GM23338 (cell line): Measurements from ENCODE around the gene PARP6. TPM values are rescaled to one million over a fixed set of nuclear protein-coding genes. Genes with fewer than 3 reads are reported as not detected.

Experiments used
- ATAC-seq: fragments of 200-7000 bp; cut with Tn5 transposase; 3 replicates; pipeline ENCODE4 v1.9.1; 2020
- DNase-seq: peaks from one replicate; pipeline ENCODE4 v3.0.0-alpha.2; 2015; ENCODE audit warnings: low spot score
- H2AFZ ChIP-seq: fragments of 200-600 bp; sonication (generic); 2 replicates; pipeline ENCODE4 v1.8.0; 2016; ENCODE audit warnings: antibody characterized with exemption, mild to moderate bottlenecking, moderate library complexity
- H3F3A ChIP-seq: fragments of 200-600 bp; sonication (generic); replicated peaks from 2 replicates; pipeline ENCODE4 v1.8.0; 2017; ENCODE audit warnings: antibody characterized with exemption, mixed run types, low read depth
- H3K27ac ChIP-seq: fragments of 200-600 bp; sonication (generic); 2 replicates; pipeline ENCODE4 v1.6.1; 2016; ENCODE audit warnings: low read depth
- H3K27me3 ChIP-seq: fragments of 200-600 bp; sonication (generic); 2 replicates; pipeline ENCODE4 v1.8.0; 2016; ENCODE audit warnings: mild to moderate bottlenecking, mixed run types, moderate library complexity; ENCODE audit not compliant: insufficient read depth
- H3K36me3 ChIP-seq: fragments of 200-600 bp; sonication (generic); 2 replicates; pipeline ENCODE4 v1.8.0; 2016; ENCODE audit warnings: mild to moderate bottlenecking; ENCODE audit not compliant: insufficient read depth
- H3K4me1 ChIP-seq: fragments of 200-600 bp; sonication (generic); 2 replicates; pipeline ENCODE4 v1.8.0; 2016; ENCODE audit warnings: mild to moderate bottlenecking, moderate library complexity; ENCODE audit not compliant: insufficient read depth
- H3K4me2 ChIP-seq: fragments of 200-600 bp; sonication (generic); 2 replicates; pipeline ENCODE4 v1.7.1; 2017; ENCODE audit warnings: mixed run types
- H3K4me3 ChIP-seq: fragments of 200-600 bp; sonication (generic); 2 replicates; pipeline ENCODE4 v1.6.1; 2016; ENCODE audit warnings: mixed run types
- H3K79me2 ChIP-seq: fragments of 200-600 bp; sonication (generic); replicated peaks from 2 replicates; pipeline ENCODE4 v1.8.0; 2017; ENCODE audit warnings: mild to moderate bottlenecking; ENCODE audit not compliant: insufficient read depth
- H3K9me2 ChIP-seq: fragments of 200-600 bp; sonication (generic); 2 replicates; pipeline ENCODE4 v1.8.0; 2017; ENCODE audit not compliant: insufficient read depth
- H4K20me1 ChIP-seq: fragments of 200-600 bp; sonication (generic); replicated peaks from 2 replicates; pipeline ENCODE4 v1.8.0; 2017; ENCODE audit warnings: mild to moderate bottlenecking; ENCODE audit not compliant: insufficient read depth
- H3K27ac Mint-ChIP-seq: 2 replicates; pipeline ENCODE4 v1.8.0; 2020; ENCODE audit warnings: inconsistent platforms, mild to moderate bottlenecking, moderate library complexity, mixed read lengths
- H3K27me3 Mint-ChIP-seq: 3 replicates; pipeline ENCODE4 v1.8.0; 2022; ENCODE audit warnings: low read depth, mild to moderate bottlenecking, moderate library complexity, mixed read lengths, inconsistent platforms; ENCODE audit not compliant: insufficient read depth, poor library complexity
- H3K36me3 Mint-ChIP-seq: 3 replicates; pipeline ENCODE4 v1.8.0; 2021; ENCODE audit warnings: low read depth, mild to moderate bottlenecking, inconsistent platforms, moderate library complexity, mixed read lengths
- H3K4me1 Mint-ChIP-seq: 3 replicates; pipeline ENCODE4 v1.8.0; 2020; ENCODE audit warnings: mild to moderate bottlenecking, inconsistent platforms, mixed read lengths
- H3K4me3 Mint-ChIP-seq: 3 replicates; pipeline ENCODE4 v1.8.0; 2021; ENCODE audit warnings: moderate library complexity, mild to moderate bottlenecking, inconsistent platforms, mixed read lengths
- H3K9me3 Mint-ChIP-seq: 3 replicates; pipeline ENCODE4 v1.8.0; 2020; ENCODE audit warnings: moderate library complexity, mild to moderate bottlenecking, inconsistent platforms, mixed read lengths
- CREB1 ChIP-seq: fragments of 250-450 bp; sonication (Bioruptor Pico); IDR thresholded peaks from 2 replicates; pipeline ENCODE4 v1.5.0; 2020; ENCODE audit warnings: low read depth, mild to moderate bottlenecking, moderate library complexity
- EZH2phosphoT487 ChIP-seq: fragments of 200-600 bp; sonication (generic); IDR thresholded peaks from one replicate; pipeline ENCODE4 v1.8.1; 2018; ENCODE audit warnings: antibody characterized with exemption; ENCODE audit not compliant: unreplicated experiment
- JUNB ChIP-seq: IDR thresholded peaks from one replicate; pipeline ENCODE4 v1.6.1; 2016; ENCODE audit warnings: antibody characterized with exemption; ENCODE audit not compliant: unreplicated experiment
- NANOG ChIP-seq: IDR thresholded peaks from 2 replicates; pipeline ENCODE4 v1.6.1; 2016; ENCODE audit warnings: antibody characterized with exemption, borderline replicate concordance
- POLR2AphosphoS5 ChIP-seq: IDR thresholded peaks from 2 replicates; pipeline ENCODE4 v1.6.1; 2016; ENCODE audit warnings: antibody characterized with exemption, low read depth
- STAT1 ChIP-seq: IDR thresholded peaks from one replicate; pipeline ENCODE4 v1.6.1; 2016; ENCODE audit warnings: antibody characterized with exemption; ENCODE audit not compliant: unreplicated experiment
- ZNF114 ChIP-seq: fragments of 250-450 bp; sonication (Bioruptor Pico); IDR thresholded peaks from 2 replicates; pipeline ENCODE4 v1.5.0; 2020; ENCODE audit warnings: mild to moderate bottlenecking, moderate library complexity
- polyA plus RNA-seq: library from polyadenylated mRNA; unstranded; fragments of >200 nt; fragmentation: Nextera tagmentation; extraction: Ambion mirVana; gene quantifications from 2 replicates; pipeline ENCODE4 v1.2.1, GENCODE V29; 2016
- total RNA-seq: library from RNA; depleted of rRNA; stranded (reverse); fragments of >200 nt; shearing (Covaris generic); gene quantifications from 2 replicates; pipeline ENCODE4 v1.2.3, GENCODE V29; 2014
- TF ChIP-seq, protein P1 (sequence below): IDR thresholded peaks from one replicate; pipeline ENCODE4 v1.6.1; 2018; ENCODE audit warnings: antibody characterized with exemption; ENCODE audit not compliant: unreplicated experiment
- TF ChIP-seq, protein P2 (sequence below), 2 experiments: fragments of 200-600 bp in 1 of 2; sonication (generic) in 1 of 2; conservative IDR thresholded peaks; 2 replicates each; pipeline versions ENCODE4 v1.5.1 to v1.6.1; 2016 to 2017; ENCODE audit warnings: antibody characterized with exemption in 2 of 2, low read depth in 2 of 2, mild to moderate bottlenecking in 2 of 2, moderate library complexity in 1 of 2
- TF ChIP-seq, protein P3 (sequence below): IDR thresholded peaks from 2 replicates; pipeline ENCODE4 v1.6.1; 2016; ENCODE audit warnings: antibody characterized with exemption

Gene PARP6
- total and polyA plus RNA-seq, 2 experiments from 2014 or later, result 27.6 to 28.1 TPM

DNA sequence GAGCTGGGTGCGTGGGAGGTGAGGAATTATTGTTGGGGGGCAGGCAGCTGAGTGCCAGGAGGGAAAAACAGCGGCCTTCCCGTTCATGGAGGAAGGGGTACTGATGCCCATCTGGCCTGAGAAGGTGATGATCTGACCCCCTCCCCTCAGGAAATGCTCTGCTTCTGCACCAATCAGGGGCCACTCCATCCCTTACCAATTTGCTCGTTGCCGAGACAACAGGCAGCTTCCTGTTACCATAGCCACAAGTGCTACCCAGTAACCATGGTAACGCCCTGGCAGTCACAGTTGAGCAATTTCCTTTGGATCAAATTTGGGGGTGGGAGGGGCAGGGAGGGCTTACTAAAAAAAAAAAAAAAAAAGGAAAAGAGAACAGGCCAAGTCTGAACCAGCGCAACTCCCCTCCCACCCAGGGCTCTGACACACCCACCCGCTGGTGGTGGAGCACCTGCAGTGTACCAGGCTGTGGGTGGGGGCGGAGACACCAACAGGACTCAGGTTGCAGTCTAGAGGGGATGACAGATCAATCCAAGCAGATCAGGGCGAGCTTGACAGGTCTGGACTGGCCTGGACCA lies 33.9 kb upstream of the PARP6 start:
- no peak overlapping the region for H3K27ac Mint-ChIP-seq
- no peak overlapping the region for H3K4me3 Mint-ChIP-seq
- H3K79me2 ChIP-seq, result no peaks in the 10 kb centered on the region
- peak; percentile 91 for DNase-seq
- H3K27me3 Mint-ChIP-seq, result peaks cover 5% of the 10 kb centered on the region
- no peaks in the 10 kb centered on the region for H3K9me3 Mint-ChIP-seq
- no peaks in the 10 kb centered on the region for H3K36me3 Mint-ChIP-seq
- H4K20me1 ChIP-seq, result no peaks in the 10 kb centered on the region; the same call in 1 of the 2 replicates
- H3K27ac ChIP-seq, result no peak overlapping the region
- H3K4me1 ChIP-seq, result no peaks in the 10 kb centered on the region
- H3K27me3 ChIP-seq, result no peaks in the 10 kb centered on the region
- H3K4me2 ChIP-seq, result no peak overlapping the region
- no peaks in the 10 kb centered on the region for H3K9me2 ChIP-seq
- H3K4me3 ChIP-seq, result no peak overlapping the region
- TF ChIP-seq, protein P1, sequence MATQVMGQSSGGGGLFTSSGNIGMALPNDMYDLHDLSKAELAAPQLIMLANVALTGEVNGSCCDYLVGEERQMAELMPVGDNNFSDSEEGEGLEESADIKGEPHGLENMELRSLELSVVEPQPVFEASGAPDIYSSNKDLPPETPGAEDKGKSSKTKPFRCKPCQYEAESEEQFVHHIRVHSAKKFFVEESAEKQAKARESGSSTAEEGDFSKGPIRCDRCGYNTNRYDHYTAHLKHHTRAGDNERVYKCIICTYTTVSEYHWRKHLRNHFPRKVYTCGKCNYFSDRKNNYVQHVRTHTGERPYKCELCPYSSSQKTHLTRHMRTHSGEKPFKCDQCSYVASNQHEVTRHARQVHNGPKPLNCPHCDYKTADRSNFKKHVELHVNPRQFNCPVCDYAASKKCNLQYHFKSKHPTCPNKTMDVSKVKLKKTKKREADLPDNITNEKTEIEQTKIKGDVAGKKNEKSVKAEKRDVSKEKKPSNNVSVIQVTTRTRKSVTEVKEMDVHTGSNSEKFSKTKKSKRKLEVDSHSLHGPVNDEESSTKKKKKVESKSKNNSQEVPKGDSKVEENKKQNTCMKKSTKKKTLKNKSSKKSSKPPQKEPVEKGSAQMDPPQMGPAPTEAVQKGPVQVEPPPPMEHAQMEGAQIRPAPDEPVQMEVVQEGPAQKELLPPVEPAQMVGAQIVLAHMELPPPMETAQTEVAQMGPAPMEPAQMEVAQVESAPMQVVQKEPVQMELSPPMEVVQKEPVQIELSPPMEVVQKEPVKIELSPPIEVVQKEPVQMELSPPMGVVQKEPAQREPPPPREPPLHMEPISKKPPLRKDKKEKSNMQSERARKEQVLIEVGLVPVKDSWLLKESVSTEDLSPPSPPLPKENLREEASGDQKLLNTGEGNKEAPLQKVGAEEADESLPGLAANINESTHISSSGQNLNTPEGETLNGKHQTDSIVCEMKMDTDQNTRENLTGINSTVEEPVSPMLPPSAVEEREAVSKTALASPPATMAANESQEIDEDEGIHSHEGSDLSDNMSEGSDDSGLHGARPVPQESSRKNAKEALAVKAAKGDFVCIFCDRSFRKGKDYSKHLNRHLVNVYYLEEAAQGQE, result no peak
- no peak for TF ChIP-seq STAT1
- TF ChIP-seq, protein P2, sequence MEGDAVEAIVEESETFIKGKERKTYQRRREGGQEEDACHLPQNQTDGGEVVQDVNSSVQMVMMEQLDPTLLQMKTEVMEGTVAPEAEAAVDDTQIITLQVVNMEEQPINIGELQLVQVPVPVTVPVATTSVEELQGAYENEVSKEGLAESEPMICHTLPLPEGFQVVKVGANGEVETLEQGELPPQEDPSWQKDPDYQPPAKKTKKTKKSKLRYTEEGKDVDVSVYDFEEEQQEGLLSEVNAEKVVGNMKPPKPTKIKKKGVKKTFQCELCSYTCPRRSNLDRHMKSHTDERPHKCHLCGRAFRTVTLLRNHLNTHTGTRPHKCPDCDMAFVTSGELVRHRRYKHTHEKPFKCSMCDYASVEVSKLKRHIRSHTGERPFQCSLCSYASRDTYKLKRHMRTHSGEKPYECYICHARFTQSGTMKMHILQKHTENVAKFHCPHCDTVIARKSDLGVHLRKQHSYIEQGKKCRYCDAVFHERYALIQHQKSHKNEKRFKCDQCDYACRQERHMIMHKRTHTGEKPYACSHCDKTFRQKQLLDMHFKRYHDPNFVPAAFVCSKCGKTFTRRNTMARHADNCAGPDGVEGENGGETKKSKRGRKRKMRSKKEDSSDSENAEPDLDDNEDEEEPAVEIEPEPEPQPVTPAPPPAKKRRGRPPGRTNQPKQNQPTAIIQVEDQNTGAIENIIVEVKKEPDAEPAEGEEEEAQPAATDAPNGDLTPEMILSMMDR (conservative IDR thresholded peaks at IDR 0.05; ENCODE audit: low read depth in 2 of 2), result no peak
- TF ChIP-seq, protein P3, sequence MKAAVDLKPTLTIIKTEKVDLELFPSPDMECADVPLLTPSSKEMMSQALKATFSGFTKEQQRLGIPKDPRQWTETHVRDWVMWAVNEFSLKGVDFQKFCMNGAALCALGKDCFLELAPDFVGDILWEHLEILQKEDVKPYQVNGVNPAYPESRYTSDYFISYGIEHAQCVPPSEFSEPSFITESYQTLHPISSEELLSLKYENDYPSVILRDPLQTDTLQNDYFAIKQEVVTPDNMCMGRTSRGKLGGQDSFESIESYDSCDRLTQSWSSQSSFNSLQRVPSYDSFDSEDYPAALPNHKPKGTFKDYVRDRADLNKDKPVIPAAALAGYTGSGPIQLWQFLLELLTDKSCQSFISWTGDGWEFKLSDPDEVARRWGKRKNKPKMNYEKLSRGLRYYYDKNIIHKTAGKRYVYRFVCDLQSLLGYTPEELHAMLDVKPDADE, result no peak
- no peak for TF ChIP-seq CREB1
- TF ChIP-seq NANOG, result no peak
- no peak for TF ChIP-seq JUNB
- TF ChIP-seq POLR2AphosphoS5, result no peak
- no peak for TF ChIP-seq ZNF114 (CRISPR knock-in tag)
- no peaks in the 10 kb centered on the region for H3K36me3 ChIP-seq
- no peaks in the 10 kb centered on the region for H3F3A ChIP-seq
- ATAC-seq, result peak; percentile 87
- no peaks in the 10 kb centered on the region for H3K4me1 Mint-ChIP-seq
- no peak overlapping the region for H2AFZ ChIP-seq

DNA sequence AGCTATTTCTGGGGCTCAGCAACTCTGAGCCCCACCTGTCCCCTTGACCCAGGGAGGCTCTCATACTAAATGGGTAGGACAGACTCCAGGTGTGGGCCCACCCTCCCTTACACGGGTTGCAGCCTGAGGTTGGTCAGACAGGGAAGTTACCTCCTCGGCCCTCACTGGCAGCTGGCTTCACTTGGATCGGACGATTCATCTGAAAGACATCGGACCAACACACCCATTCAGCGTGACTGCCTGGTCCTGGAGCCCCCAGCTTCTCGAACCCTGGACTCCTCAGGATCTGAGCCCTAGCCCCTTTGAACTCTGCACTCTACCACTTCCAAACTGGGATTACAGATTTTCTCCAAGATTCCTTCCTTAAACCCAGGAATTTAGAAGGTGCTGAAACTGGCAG lies 32.2 kb upstream of the PARP6 start:
- no peak overlapping the region for H2AFZ ChIP-seq
- H3K79me2 ChIP-seq, result no peaks in the 10 kb centered on the region
- H4K20me1 ChIP-seq, result no peaks in the 10 kb centered on the region; the same call in 1 of the 2 replicates
- no peak overlapping the region for H3K4me2 ChIP-seq
- H3K4me3 Mint-ChIP-seq, result no peak overlapping the region
- no peak for TF ChIP-seq EZH2phosphoT487
- no peaks in the 10 kb centered on the region for H3K36me3 ChIP-seq
- H3K27me3 ChIP-seq, result no peaks in the 10 kb centered on the region
- DNase-seq (no peak), ATAC-seq (no peak)
- no peak overlapping the region for H3K27ac Mint-ChIP-seq
- H3K4me1 Mint-ChIP-seq, result no peaks in the 10 kb centered on the region
- H3K9me3 Mint-ChIP-seq, result no peaks in the 10 kb centered on the region
- no peak overlapping the region for H3K27ac ChIP-seq
- H3K9me2 ChIP-seq, result no peaks in the 10 kb centered on the region
- H3K27me3 Mint-ChIP-seq, result peaks cover 5% of the 10 kb centered on the region
- no peaks in the 10 kb centered on the region for H3K4me1 ChIP-seq
- H3K4me3 ChIP-seq, result no peak overlapping the region
- no peaks in the 10 kb centered on the region for H3K36me3 Mint-ChIP-seq
- H3F3A ChIP-seq, result no peaks in the 10 kb centered on the region
